ENCODE results near the gene MCM3AP. TPM values are rescaled to one million over a fixed set of nuclear protein-coding genes. Genes with fewer than 3 reads are reported as not detected.

The MCM3AP gene
- total RNA-seq, 2 experiments from 2014 or later = 109 to 166 TPM

DNA sequence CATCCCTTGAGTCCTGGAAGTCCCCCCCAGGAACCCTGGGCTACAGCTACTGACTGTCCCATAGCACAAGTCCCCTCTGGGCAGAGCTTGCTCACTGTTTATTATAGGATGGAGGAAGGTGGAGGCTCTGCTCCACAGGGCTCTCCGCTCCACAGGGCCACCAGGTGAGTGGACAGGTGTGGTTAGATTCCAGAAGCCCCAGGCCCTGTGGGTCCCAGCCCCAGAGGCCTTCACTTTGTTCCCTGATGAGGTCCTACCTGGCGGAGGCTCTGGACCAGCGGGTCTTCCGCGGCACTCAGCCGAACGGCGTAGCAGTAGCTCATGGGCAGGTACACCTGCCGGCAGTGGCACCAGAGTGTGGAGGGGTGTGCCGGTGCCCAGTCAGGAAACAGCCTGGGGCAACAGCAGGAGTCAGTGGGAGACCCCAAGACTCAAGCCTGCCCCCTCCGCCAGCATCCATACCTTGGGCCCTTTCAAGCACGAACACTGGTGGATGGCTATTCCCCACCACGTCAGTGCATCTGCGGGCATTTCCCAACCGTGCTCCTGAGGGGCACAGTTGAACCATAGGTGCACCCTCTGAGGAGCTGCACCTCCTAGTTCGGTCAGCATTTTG is 69.2 kb downstream of the MCM3AP start:
- Histone ChIP-seq H3K27ac (ENCODE audit: low read depth, low read length, poor library complexity, severe bottlenecking) (no peak overlapping the region), H3K79me2 (ENCODE audit: insufficient read depth, low read depth, low read length) (no peaks in the 10 kb centered on the region), H3K4me2 (ENCODE audit: low read length) (no peak overlapping the region), H3K36me3 (ENCODE audit: insufficient read depth, low read length) (peaks cover 22% of the 10 kb centered on the region), H4K20me1 (ENCODE audit: insufficient read depth, low read length) (no peaks in the 10 kb centered on the region), H3K9me2 (ENCODE audit: insufficient read depth, low read length) (no peaks in the 10 kb centered on the region), H2AFZ (ENCODE audit: low read length) (no peak overlapping the region), H3K4me3 (ENCODE audit: low read depth, low read length, poor library complexity, severe bottlenecking) (no peak overlapping the region), H3K9me3 (ENCODE audit: low read length) (no peaks in the 10 kb centered on the region), H3K4me1 (ENCODE audit: insufficient read depth, low read length, poor library complexity, severe bottlenecking) (no peaks in the 10 kb centered on the region)
- TF ChIP-seq EZH2phosphoT487 (IDR thresholded peaks at IDR 0.05; ENCODE audit: borderline replicate concordance, low read depth, low read length) = no peak
- TF ChIP-seq, protein P1, sequence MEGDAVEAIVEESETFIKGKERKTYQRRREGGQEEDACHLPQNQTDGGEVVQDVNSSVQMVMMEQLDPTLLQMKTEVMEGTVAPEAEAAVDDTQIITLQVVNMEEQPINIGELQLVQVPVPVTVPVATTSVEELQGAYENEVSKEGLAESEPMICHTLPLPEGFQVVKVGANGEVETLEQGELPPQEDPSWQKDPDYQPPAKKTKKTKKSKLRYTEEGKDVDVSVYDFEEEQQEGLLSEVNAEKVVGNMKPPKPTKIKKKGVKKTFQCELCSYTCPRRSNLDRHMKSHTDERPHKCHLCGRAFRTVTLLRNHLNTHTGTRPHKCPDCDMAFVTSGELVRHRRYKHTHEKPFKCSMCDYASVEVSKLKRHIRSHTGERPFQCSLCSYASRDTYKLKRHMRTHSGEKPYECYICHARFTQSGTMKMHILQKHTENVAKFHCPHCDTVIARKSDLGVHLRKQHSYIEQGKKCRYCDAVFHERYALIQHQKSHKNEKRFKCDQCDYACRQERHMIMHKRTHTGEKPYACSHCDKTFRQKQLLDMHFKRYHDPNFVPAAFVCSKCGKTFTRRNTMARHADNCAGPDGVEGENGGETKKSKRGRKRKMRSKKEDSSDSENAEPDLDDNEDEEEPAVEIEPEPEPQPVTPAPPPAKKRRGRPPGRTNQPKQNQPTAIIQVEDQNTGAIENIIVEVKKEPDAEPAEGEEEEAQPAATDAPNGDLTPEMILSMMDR (conservative IDR thresholded peaks at IDR 0.05; ENCODE audit: low read length) = no peak
- CTCF ChIA-PET (ENCODE audit: unreplicated experiment) = no interaction called here
- DNase-seq (ENCODE audit: low spot score) = no peak
- intact Hi-C loops (cut with micrococcal nuclease; ENCODE audit: unreplicated experiment) = no loop called here
- no TSS peak for BruUV-seq (replicated peaks)
- POLR2A ChIA-PET = interaction anchor here (0.6 kb wide), 1 partner anchor 9 kb away, joined by 7 read pairs; no protein-coding TSS in a partner anchor

GRCh38 chr21:46215436-46216131 is 69.8 kb downstream of the MCM3AP start:
- ChIA-PET CTCF (ENCODE audit: unreplicated experiment) (no interaction called here), POLR2A (no interaction called here)
- BruUV-seq (replicated peaks) = no TSS peak

More at GRCh38 chr21:46215436-46216131, 69.8 kb downstream of the MCM3AP start:
- Histone ChIP-seq H3K4me3 (ENCODE audit: low read depth, low read length, poor library complexity, severe bottlenecking) (no peak overlapping the region), H3K36me3 (ENCODE audit: insufficient read depth, low read length) (peaks cover 17% of the 10 kb centered on the region), H3K27ac (ENCODE audit: low read depth, low read length, poor library complexity, severe bottlenecking) (no peak overlapping the region), H2AFZ (ENCODE audit: low read length) (no peak overlapping the region), H3K9me3 (ENCODE audit: low read length) (no peaks in the 10 kb centered on the region), H3K9me2 (ENCODE audit: insufficient read depth, low read length) (no peaks in the 10 kb centered on the region), H4K20me1 (ENCODE audit: insufficient read depth, low read length) (no peaks in the 10 kb centered on the region), H3K79me2 (ENCODE audit: insufficient read depth, low read depth, low read length) (no peaks in the 10 kb centered on the region), H3K4me1 (ENCODE audit: insufficient read depth, low read length, poor library complexity, severe bottlenecking) (no peaks in the 10 kb centered on the region), H3K4me2 (ENCODE audit: low read length) (no peak overlapping the region)
- TF ChIP-seq EZH2phosphoT487 (IDR thresholded peaks at IDR 0.05; ENCODE audit: borderline replicate concordance, low read depth, low read length) = no peak
- TF ChIP-seq, protein P1 (conservative IDR thresholded peaks at IDR 0.05; ENCODE audit: low read length) = no peak
- intact Hi-C loops (cut with micrococcal nuclease; ENCODE audit: unreplicated experiment) = no loop called here
- DNase-seq (ENCODE audit: low spot score) = no peak

Data from OCI-LY7 (cell line).